OCI-LY1 (cell line): ENCODE measurements around the gene ILDR1.

Experiments used
- CTCF ChIP-seq: fragments of 200-600 bp; sonication (generic), shearing (Covaris generic); IDR thresholded peaks from 2 replicates; pipeline ENCODE4 v1.5.1; 2017; ENCODE audit warnings: mild to moderate bottlenecking, antibody characterized with exemption, low read length, moderate library complexity, mixed read lengths
- EZH2 ChIP-seq: fragments of 200-600 bp; sonication (generic), shearing (Covaris generic); IDR thresholded peaks from 2 replicates; pipeline ENCODE4 v1.8.0; 2017; ENCODE audit warnings: borderline replicate concordance, mixed run types, mild to moderate bottlenecking, antibody characterized with exemption, low read length, moderate library complexity, mixed read lengths

GRCh38 chr3:121998030-121998580, 23.9 kb downstream of the ILDR1 start:
- no peak for TF ChIP-seq CTCF
- TF ChIP-seq EZH2: no peak
